HCT116 (cell line): ENCODE results near the gene TEPSIN. TPM values are rescaled to one million over a fixed set of nuclear protein-coding genes. Genes with fewer than 3 reads are reported as not detected.

ENCODE experiments used
- ATAC-seq: fragments of 200-7000 bp; cut with Tn5 transposase; 2 replicates; pipeline ENCODE4 v1.9.1; 2020; ENCODE audit warnings: mild to moderate bottlenecking, moderate library complexity
- BruUV-seq: library from RNA; stranded (reverse); fragments of 400-500 nt; replicated peaks from 2 replicates; lab custom pipeline; 2021; lab: Mats Ljungman, UMichigan
- CTCF ChIA-PET: fragments of 300-600 bp; sonication (Branson Sonifier 250); formaldehyde crosslinking; loops from one replicate; lab custom pipeline; 2021; ENCODE audit warnings: antibody characterized with exemption; lab: Charles Lee
- POLR2A ChIA-PET: fragments of 300-600, 350-600 bp; sonication (Branson Sonifier 250); formaldehyde crosslinking; loops from one replicate; lab custom pipeline; 2021; ENCODE audit warnings: antibody characterized with exemption; lab: Charles Lee
- RAD21 ChIA-PET, 2 experiments: fragments of 300-600 bp; sonication (Branson Sonifier 250); formaldehyde crosslinking; loops; one replicate each; lab custom pipeline; 2023; ENCODE audit warnings: low total read pairs in 2 of 2; ENCODE audit not compliant: uncharacterized antibody in 2 of 2, unreplicated experiment in 2 of 2, low non-redundant PET in 1 of 2; lab: Charles Lee
- DNase-seq: peaks from one replicate; pipeline ENCODE4 v3.0.0-alpha.2; 2010; ENCODE audit warnings: low read depth, low spot score
- H2AFZ ChIP-seq: fragments of 200-600 bp; shearing (Covaris generic), sonication (generic); 2 replicates; pipeline ENCODE4 v1.6.1; 2017; ENCODE audit warnings: low read depth, mixed run types, mixed read lengths, antibody characterized with exemption, low read length; ENCODE audit not compliant: poor library complexity, severe bottlenecking
- H3K27ac ChIP-seq: 2 replicates; pipeline ENCODE4 v1.5.1; 2012; ENCODE audit warnings: low read depth, low read length
- H3K27me3 ChIP-seq: fragments of 200-600 bp; sonication (generic); 2 replicates; pipeline ENCODE4 v1.6.1; 2016; ENCODE audit warnings: mixed run types, low read length, mixed read lengths; ENCODE audit not compliant: insufficient read depth
- H3K36me3 ChIP-seq, 2 experiments: fragments of 200-500 bp in 1 of 2; fragments of 200-600 bp in 1 of 2; sonication (Bioruptor generic) in 1 of 2; sonication (generic) in 1 of 2; 2 replicates each; pipeline versions ENCODE4 v1.5.1 to v1.6.1; 2014 to 2016; ENCODE audit warnings: low read length in 2 of 2, inconsistent platforms in 1 of 2, mixed read lengths in 1 of 2, mixed run types in 1 of 2; ENCODE audit not compliant: insufficient read depth in 2 of 2, control insufficient read depth in 1 of 2
- H3K4me1 ChIP-seq, 2 experiments: fragments of 200-600 bp in 1 of 2; sonication (generic) in 1 of 2; 2 replicates each; pipeline versions ENCODE4 v1.5.1 to v1.6.1; 2012 to 2017; ENCODE audit warnings: low read length in 2 of 2, inconsistent platforms in 1 of 2, mild to moderate bottlenecking in 1 of 2, mixed read lengths in 1 of 2, mixed run types in 1 of 2, moderate library complexity in 1 of 2; ENCODE audit not compliant: insufficient read depth in 2 of 2, control insufficient read depth in 1 of 2
- H3K4me2 ChIP-seq: fragments of 200-600 bp; sonication (generic); 2 replicates; pipeline ENCODE4 v1.6.1; 2017; ENCODE audit warnings: mixed run types, low read length, mixed read lengths
- H3K4me3 ChIP-seq, 2 experiments: fragments of 200-600 bp in 1 of 2; sonication (generic) in 1 of 2; replicated peaks in 1 of 2; 2 replicates each; pipeline ENCODE4 v1.5.1; 2011 to 2016; ENCODE audit warnings: low read length in 2 of 2, control low read depth in 1 of 2, low read depth in 1 of 2, mild to moderate bottlenecking in 1 of 2, mixed read lengths in 1 of 2, mixed run types in 1 of 2
- H3K79me2 ChIP-seq: fragments of 200-600 bp; sonication (generic); 2 replicates; pipeline ENCODE4 v1.6.1; 2017; ENCODE audit warnings: mild to moderate bottlenecking, mixed run types, low read length, moderate library complexity, mixed read lengths; ENCODE audit not compliant: insufficient read depth
- H3K9ac ChIP-seq: fragments of 200-600 bp; sonication (generic); 2 replicates; pipeline ENCODE4 v1.6.1; 2016; ENCODE audit warnings: low read length, mixed read lengths
- H3K9me2 ChIP-seq: fragments of 200-600 bp; sonication (generic), shearing (Covaris generic); 2 replicates; pipeline ENCODE4 v1.6.1; 2017; ENCODE audit warnings: mixed run types, mild to moderate bottlenecking, moderate library complexity; ENCODE audit not compliant: insufficient read depth
- H3K9me3 ChIP-seq, 2 experiments: fragments of 200-500 bp in 1 of 2; fragments of 200-600 bp in 1 of 2; sonication (Bioruptor generic) in 1 of 2; sonication (generic) in 1 of 2; 2 replicates each; pipeline ENCODE4 v1.6.1; 2014 to 2017; ENCODE audit warnings: low read length in 2 of 2, mixed read lengths in 2 of 2, inconsistent platforms in 1 of 2, low read depth in 1 of 2, mild to moderate bottlenecking in 1 of 2, mixed run types in 1 of 2, moderate library complexity in 1 of 2; ENCODE audit not compliant: control insufficient read depth in 1 of 2, insufficient read depth in 1 of 2
- H4K20me1 ChIP-seq: fragments of 200-600 bp; sonication (generic), shearing (Covaris generic); 2 replicates; pipeline ENCODE4 v1.6.1; 2017; ENCODE audit warnings: mixed run types, mild to moderate bottlenecking, moderate library complexity; ENCODE audit not compliant: insufficient read depth
- ELF1 ChIP-seq: IDR thresholded peaks from 2 replicates; pipeline ENCODE4 v1.6.1; 2012; ENCODE audit warnings: low read depth, borderline replicate concordance
- JUND ChIP-seq: IDR thresholded peaks from 2 replicates; pipeline ENCODE4 v1.6.1; 2012
- POLR2AphosphoS5 ChIP-seq: IDR thresholded peaks from 2 replicates; pipeline ENCODE4 v1.6.1; 2011; ENCODE audit warnings: mild to moderate bottlenecking, low read depth, low read length, moderate library complexity
- SP1 ChIP-seq: IDR thresholded peaks from 2 replicates; pipeline ENCODE4 v1.6.1; 2012; ENCODE audit warnings: low read depth
- ZFX ChIP-seq: fragments of 450-650 bp; IDR thresholded peaks from 2 replicates; pipeline ENCODE4 v1.6.1; 2017
- ZNF274 ChIP-seq: fragments of 200-500 bp; sonication (Bioruptor generic); IDR thresholded peaks from 2 replicates; pipeline ENCODE4 v1.6.1; 2014; ENCODE audit warnings: mild to moderate bottlenecking, low read depth, low read length, inconsistent platforms
- intact Hi-C: fragments of 100-400 bp; cut with micrococcal nuclease; formaldehyde crosslinking; loops from 2 replicates; pipeline ENCODE4 v1.10.0; 2022
- total RNA-seq: library from RNA; stranded (reverse); gene quantifications from one replicate; pipeline ENCODE4 v1.2.1, GENCODE V29; 2021; ENCODE audit not compliant: unreplicated experiment
- TF ChIP-seq, protein P1 (sequence below): IDR thresholded peaks from 2 replicates; pipeline ENCODE4 v1.6.1; 2011; ENCODE audit warnings: mild to moderate bottlenecking, low read length, moderate library complexity; ENCODE audit not compliant: insufficient replicate concordance; ENCODE audit errors: extremely low read depth

The TEPSIN gene
- total RNA-seq, 1 experiment from 2014 or later, result 50.6 TPM

GRCh38 chr17:81274471-81274855, 35.6 kb upstream of the TEPSIN start:
- no TSS peak for BruUV-seq
- Histone ChIP-seq H3K27ac (no peak overlapping the region), H3K79me2 (peaks cover 14% of the 10 kb centered on the region; the same call in 1 of the 2 replicates), H2AFZ (no peak overlapping the region), H3K9me3 (no peaks in the 10 kb centered on the region), H3K4me2 (no peak overlapping the region), H3K4me1 (no peaks in the 10 kb centered on the region), H3K27me3 (no peaks in the 10 kb centered on the region), H3K36me3 (peaks cover 36 to 48% of the 10 kb centered on the region in 2 experiments; a peak in 3 of 4 replicates), H3K4me3 (no peak overlapping the region), H3K9me2 (no peaks in the 10 kb centered on the region), H3K9ac (no peak overlapping the region), H4K20me1 (no peaks in the 10 kb centered on the region)
- no peak for DNase-seq
- TF ChIP-seq, protein P1, sequence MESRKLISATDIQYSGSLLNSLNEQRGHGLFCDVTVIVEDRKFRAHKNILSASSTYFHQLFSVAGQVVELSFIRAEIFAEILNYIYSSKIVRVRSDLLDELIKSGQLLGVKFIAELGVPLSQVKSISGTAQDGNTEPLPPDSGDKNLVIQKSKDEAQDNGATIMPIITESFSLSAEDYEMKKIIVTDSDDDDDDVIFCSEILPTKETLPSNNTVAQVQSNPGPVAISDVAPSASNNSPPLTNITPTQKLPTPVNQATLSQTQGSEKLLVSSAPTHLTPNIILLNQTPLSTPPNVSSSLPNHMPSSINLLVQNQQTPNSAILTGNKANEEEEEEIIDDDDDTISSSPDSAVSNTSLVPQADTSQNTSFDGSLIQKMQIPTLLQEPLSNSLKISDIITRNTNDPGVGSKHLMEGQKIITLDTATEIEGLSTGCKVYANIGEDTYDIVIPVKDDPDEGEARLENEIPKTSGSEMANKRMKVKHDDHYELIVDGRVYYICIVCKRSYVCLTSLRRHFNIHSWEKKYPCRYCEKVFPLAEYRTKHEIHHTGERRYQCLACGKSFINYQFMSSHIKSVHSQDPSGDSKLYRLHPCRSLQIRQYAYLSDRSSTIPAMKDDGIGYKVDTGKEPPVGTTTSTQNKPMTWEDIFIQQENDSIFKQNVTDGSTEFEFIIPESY, result no peak
- TF ChIP-seq POLR2AphosphoS5 (no peak), ELF1 (no peak), SP1 (no peak), ZNF274 (no peak), JUND (no peak), ZFX (no peak)
- ChIA-PET CTCF (no interaction called here), RAD21 (no interaction called here), POLR2A (no interaction called here)
- ATAC-seq, result no peak
- intact Hi-C loops, result no loop called here
